SK-N-SH treated with all-trans-retinoic acid at 6 μM for 48 hours (cell line): ENCODE data around the gene THBS3.
"Not testable (repeated sequence)": the region's sequence is repeated elsewhere in the genome, so short reads cannot be mapped to it uniquely, and the experiment has no call there.

ENCODE experiments used
- CSDC2 ChIP-seq: fragments of 250-450 bp; sonication (Bioruptor Pico); IDR thresholded peaks from 2 replicates; pipeline ENCODE4 v1.5.0; 2020; ENCODE audit warnings: mild to moderate bottlenecking, moderate library complexity
- TCF4 ChIP-seq: fragments of 250-450 bp; sonication (Bioruptor Pico); IDR thresholded peaks from 2 replicates; pipeline ENCODE4 v1.8.0; 2021; ENCODE audit warnings: mild to moderate bottlenecking, moderate library complexity, borderline replicate concordance
- ZC3H10 ChIP-seq: fragments of 250-450 bp; sonication (Bioruptor Pico); IDR thresholded peaks from 2 replicates; pipeline ENCODE4 v1.5.1; 2021; ENCODE audit warnings: mild to moderate bottlenecking, moderate library complexity
- ZFP3 ChIP-seq: fragments of 250-450 bp; sonication (Bioruptor Pico); IDR thresholded peaks from 2 replicates; pipeline ENCODE4 v1.5.0; 2020; ENCODE audit warnings: mild to moderate bottlenecking, moderate library complexity
- ZFP30 ChIP-seq: fragments of 450-650 bp; formaldehyde crosslinking; IDR thresholded peaks from 2 replicates; pipeline ENCODE4 v1.5.0; 2022; ENCODE audit warnings: mild to moderate bottlenecking, moderate library complexity
- ZNF70 ChIP-seq: fragments of 450-650 bp; formaldehyde crosslinking; IDR thresholded peaks from 2 replicates; pipeline ENCODE4 v1.5.0; 2020; ENCODE audit warnings: mild to moderate bottlenecking, moderate library complexity
- ZNF8 ChIP-seq: fragments of 450-650 bp; formaldehyde crosslinking; IDR thresholded peaks from 2 replicates; pipeline ENCODE4 v1.5.0; 2020; ENCODE audit warnings: mild to moderate bottlenecking, moderate library complexity
- TF ChIP-seq, protein P1 (sequence below): fragments of 250-450 bp; sonication (Bioruptor Pico); IDR thresholded peaks from 2 replicates; pipeline ENCODE4 v1.8.0; 2020; ENCODE audit warnings: mild to moderate bottlenecking, moderate library complexity, borderline replicate concordance
- TF ChIP-seq, protein P2 (sequence below): fragments of 250-450 bp; sonication (Bioruptor Pico); IDR thresholded peaks from 2 replicates; pipeline ENCODE4 v1.5.1; 2021; ENCODE audit warnings: mild to moderate bottlenecking, moderate library complexity

DNA sequence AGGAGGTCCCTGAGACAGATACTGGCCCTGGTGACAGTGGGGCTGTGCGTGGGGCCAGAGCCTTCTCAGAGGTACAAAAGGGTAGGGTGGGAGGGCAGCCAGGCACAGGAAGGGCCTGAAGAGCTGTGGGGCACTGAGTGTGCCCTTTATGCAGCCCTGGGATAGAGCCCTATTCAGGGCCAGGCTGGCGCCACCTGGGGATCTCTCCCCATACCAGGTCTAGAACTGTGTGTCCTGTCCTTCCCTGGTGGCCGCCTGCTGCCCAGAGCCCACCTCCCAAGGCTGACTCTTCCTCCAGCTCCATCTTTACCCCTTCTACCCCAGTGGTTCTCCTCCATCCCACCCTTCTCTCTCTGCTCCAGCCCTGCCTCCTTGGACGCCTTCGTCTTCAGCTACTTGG is 25.8 kb upstream of the THBS3 start:
- TF ChIP-seq, protein P1, sequence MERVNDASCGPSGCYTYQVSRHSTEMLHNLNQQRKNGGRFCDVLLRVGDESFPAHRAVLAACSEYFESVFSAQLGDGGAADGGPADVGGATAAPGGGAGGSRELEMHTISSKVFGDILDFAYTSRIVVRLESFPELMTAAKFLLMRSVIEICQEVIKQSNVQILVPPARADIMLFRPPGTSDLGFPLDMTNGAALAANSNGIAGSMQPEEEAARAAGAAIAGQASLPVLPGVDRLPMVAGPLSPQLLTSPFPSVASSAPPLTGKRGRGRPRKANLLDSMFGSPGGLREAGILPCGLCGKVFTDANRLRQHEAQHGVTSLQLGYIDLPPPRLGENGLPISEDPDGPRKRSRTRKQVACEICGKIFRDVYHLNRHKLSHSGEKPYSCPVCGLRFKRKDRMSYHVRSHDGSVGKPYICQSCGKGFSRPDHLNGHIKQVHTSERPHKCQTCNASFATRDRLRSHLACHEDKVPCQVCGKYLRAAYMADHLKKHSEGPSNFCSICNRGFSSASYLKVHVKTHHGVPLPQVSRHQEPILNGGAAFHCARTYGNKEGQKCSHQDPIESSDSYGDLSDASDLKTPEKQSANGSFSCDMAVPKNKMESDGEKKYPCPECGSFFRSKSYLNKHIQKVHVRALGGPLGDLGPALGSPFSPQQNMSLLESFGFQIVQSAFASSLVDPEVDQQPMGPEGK (CRISPR knock-in tag): not testable (repeated sequence)
- TF ChIP-seq, protein P2, sequence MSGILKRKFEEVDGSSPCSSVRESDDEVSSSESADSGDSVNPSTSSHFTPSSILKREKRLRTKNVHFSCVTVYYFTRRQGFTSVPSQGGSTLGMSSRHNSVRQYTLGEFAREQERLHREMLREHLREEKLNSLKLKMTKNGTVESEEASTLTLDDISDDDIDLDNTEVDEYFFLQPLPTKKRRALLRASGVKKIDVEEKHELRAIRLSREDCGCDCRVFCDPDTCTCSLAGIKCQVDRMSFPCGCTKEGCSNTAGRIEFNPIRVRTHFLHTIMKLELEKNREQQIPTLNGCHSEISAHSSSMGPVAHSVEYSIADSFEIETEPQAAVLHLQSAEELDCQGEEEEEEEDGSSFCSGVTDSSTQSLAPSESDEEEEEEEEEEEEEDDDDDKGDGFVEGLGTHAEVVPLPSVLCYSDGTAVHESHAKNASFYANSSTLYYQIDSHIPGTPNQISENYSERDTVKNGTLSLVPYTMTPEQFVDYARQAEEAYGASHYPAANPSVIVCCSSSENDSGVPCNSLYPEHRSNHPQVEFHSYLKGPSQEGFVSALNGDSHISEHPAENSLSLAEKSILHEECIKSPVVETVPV (CRISPR knock-in tag): not testable (repeated sequence)
- not testable (repeated sequence) for TF ChIP-seq TCF4 (CRISPR knock-in tag); CSDC2 (CRISPR knock-in tag); ZNF70; ZFP3; ZNF8 (CRISPR knock-in tag); ZC3H10 (CRISPR knock-in tag); ZFP30 (CRISPR knock-in tag)
